Measurements from ENCODE around the gene KRT33A.

Gene KRT33A

GRCh38 chr17:41343029-41343428 lies 7.6 kb downstream of the KRT33A start:
- no peak for TF ChIP-seq CTCF (IDR thresholded peaks at IDR 0.05)
- peaks cover 5% of the 10 kb centered on the region for H3K27me3 ChIP-seq
- H3K4me1 ChIP-seq (ENCODE audit: control insufficient read depth in 1 of 2, insufficient read depth in 1 of 2, low read depth in 1 of 2, low read length in 1 of 2): peaks cover 0 to 15% of the 10 kb centered on the region in 2 experiments

GRCh38 chr17:41340934-41341861 lies 9.4 kb downstream of the KRT33A start:
- no peaks in the 10 kb centered on the region for H3K9me3 ChIP-seq
- H3K27me3 ChIP-seq: peaks cover 5% of the 10 kb centered on the region
- no peaks in the 10 kb centered on the region for H3K36me3 ChIP-seq
- H3K4me3 ChIP-seq (ENCODE audit: low read depth in 1 of 2, low read length in 1 of 2): no peak overlapping the region
- TF ChIP-seq CTCF (IDR thresholded peaks at IDR 0.05): no peak
- peaks cover 0 to 15% of the 10 kb centered on the region in 2 experiments for H3K4me1 ChIP-seq (ENCODE audit: control insufficient read depth in 1 of 2, insufficient read depth in 1 of 2, low read depth in 1 of 2, low read length in 1 of 2)
- H3K27ac ChIP-seq: no peak overlapping the region

More at GRCh38 chr17:41343029-41343428, 7.6 kb downstream of the KRT33A start:
- Histone ChIP-seq H3K36me3 (no peaks in the 10 kb centered on the region), H3K4me3 (ENCODE audit: low read depth in 1 of 2, low read length in 1 of 2) (no peak overlapping the region), H3K9me3 (no peaks in the 10 kb centered on the region), H3K27ac (no peak overlapping the region)

GRCh38 chr17:41340494-41340893 lies 10.1 kb downstream of the KRT33A start:
- Histone ChIP-seq H3K36me3 (no peaks in the 10 kb centered on the region), H3K9me3 (no peaks in the 10 kb centered on the region), H3K27ac (no peak overlapping the region), H3K4me3 (ENCODE audit: low read depth in 1 of 2, low read length in 1 of 2) (no peak overlapping the region), H3K4me1 (ENCODE audit: control insufficient read depth in 1 of 2, insufficient read depth in 1 of 2, low read depth in 1 of 2, low read length in 1 of 2) (peaks cover 0 to 15% of the 10 kb centered on the region in 2 experiments), H3K27me3 (peaks cover 5% of the 10 kb centered on the region)
- no peak for TF ChIP-seq CTCF (IDR thresholded peaks at IDR 0.05)

GRCh38 chr17:41339571-41340172 lies 11.0 kb downstream of the KRT33A start:
- Histone ChIP-seq H3K36me3 (no peaks in the 10 kb centered on the region), H3K9me3 (no peaks in the 10 kb centered on the region), H3K27ac (peak overlapping the region; percentile 30), H3K4me1 (ENCODE audit: control insufficient read depth in 1 of 2, insufficient read depth in 1 of 2, low read depth in 1 of 2, low read length in 1 of 2) (peaks cover 0 to 15% of the 10 kb centered on the region in 2 experiments), H3K4me3 (ENCODE audit: low read depth in 1 of 2, low read length in 1 of 2) (no peak overlapping the region), H3K27me3 (peaks cover 5% of the 10 kb centered on the region)
- TF ChIP-seq CTCF (IDR thresholded peaks at IDR 0.05): no peak

- peaks cover 5% of the 10 kb centered on the region for H3K27me3 ChIP-seq
- no peak for TF ChIP-seq CTCF (IDR thresholded peaks at IDR 0.05)
- H3K4me3 ChIP-seq (ENCODE audit: low read depth in 1 of 2, low read length in 1 of 2): no peak overlapping the region
- H3K27ac ChIP-seq: peak overlapping the region; percentile 30
- no peaks in the 10 kb centered on the region for H3K9me3 ChIP-seq
- no peaks in the 10 kb centered on the region for H3K36me3 ChIP-seq
- H3K4me1 ChIP-seq (ENCODE audit: control insufficient read depth in 1 of 2, insufficient read depth in 1 of 2, low read depth in 1 of 2, low read length in 1 of 2): peaks cover 0 to 15% of the 10 kb centered on the region in 2 experiments
Measured at GRCh38 chr17:41338961-41339485, 11.6 kb downstream of the KRT33A start.

Measured in neutrophil (primary cell).